ENCODE data around the gene HNRNPUL1.

DNA sequence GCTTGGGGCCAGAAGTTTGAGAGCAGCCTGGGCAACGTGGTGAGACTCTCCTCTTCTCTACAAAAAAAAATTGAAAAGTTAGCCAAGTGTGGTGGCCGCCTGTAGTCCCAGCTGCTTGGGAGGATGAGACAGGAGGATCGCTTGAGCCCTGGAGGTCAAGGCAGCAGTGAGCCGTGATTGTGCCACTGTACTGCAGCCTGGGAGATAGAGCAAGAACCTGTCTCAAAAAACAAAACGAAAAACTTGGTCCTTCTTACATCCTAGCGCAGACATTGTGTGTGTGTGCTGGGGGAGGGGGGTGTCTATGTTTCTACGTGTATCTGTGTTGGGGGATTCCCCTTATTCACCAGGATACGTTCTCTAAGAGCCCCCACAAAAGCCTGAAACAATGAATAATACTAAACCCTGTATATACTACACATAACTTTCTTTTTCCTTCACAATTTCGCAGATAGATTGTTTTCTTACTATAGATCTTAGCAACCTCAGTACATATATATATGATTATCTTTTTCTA, 37.2 kb upstream of the HNRNPUL1 start:
- TF ChIP-seq, protein P1, sequence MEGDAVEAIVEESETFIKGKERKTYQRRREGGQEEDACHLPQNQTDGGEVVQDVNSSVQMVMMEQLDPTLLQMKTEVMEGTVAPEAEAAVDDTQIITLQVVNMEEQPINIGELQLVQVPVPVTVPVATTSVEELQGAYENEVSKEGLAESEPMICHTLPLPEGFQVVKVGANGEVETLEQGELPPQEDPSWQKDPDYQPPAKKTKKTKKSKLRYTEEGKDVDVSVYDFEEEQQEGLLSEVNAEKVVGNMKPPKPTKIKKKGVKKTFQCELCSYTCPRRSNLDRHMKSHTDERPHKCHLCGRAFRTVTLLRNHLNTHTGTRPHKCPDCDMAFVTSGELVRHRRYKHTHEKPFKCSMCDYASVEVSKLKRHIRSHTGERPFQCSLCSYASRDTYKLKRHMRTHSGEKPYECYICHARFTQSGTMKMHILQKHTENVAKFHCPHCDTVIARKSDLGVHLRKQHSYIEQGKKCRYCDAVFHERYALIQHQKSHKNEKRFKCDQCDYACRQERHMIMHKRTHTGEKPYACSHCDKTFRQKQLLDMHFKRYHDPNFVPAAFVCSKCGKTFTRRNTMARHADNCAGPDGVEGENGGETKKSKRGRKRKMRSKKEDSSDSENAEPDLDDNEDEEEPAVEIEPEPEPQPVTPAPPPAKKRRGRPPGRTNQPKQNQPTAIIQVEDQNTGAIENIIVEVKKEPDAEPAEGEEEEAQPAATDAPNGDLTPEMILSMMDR (conservative IDR thresholded peaks at IDR 0.05): no peak
- no peak for TF ChIP-seq ZFX (IDR thresholded peaks at IDR 0.05)

All from C4-2B (cell line).